OCI-LY3 (cell line): ENCODE data around the gene CBR3.

Experiments used
- EZH2phosphoT487 ChIP-seq: fragments of 200-600 bp; shearing (Covaris generic); IDR thresholded peaks from 2 replicates; pipeline ENCODE4 v1.6.1; 2018; ENCODE audit warnings: antibody characterized with exemption, mixed run types, low read depth
- TF ChIP-seq, protein P1 (sequence below): fragments of 200-600, 300-600 bp; sonication (generic); IDR thresholded peaks from 2 replicates; pipeline ENCODE4 v1.5.1; 2014; ENCODE audit warnings: antibody characterized with exemption, low read length, low read depth

DNA sequence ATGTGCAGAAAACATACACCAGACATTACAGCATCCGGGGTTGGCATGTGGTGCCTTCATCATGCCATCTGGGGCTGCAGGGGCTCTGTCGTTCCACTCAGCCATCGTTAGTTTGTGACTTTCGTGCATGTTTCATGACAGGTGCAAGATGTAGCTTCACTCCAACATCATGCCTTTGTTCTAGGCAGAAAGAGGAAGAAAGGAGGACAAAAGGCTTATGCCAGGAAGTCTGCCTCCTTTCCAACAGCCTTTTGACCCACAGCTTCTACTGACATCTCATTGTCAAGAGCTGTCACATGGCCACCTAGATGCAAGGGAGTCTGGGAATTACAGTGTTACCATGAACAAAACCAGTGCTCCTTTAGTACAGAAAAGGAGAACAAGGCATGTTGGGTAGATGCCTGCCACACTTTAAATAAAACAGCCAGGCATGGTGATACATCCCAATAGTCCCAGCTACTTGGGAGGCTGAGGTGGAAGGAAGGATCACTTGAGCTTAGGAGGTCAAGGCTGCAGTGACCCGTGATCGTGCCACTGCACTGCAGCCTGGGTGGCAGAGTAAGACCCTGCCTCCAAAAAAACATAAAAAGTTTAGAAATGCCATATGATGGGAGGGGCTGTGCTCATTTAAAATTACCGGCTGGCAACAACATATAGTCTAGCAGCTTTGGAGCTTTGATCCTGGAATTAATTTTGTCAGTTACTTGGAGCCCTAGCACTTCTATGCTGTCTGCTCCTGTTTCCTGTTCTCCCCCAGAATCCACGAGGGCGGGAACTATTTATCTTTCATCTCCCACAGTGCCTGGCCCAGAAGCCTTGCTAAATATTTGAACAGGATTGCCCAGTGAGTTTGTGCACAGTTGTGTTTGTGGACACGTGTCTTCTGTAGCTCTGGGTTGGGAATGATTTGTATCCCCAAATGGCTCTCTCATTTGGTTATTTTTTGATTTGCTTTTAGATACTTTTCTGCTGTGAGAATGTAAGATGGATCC is 29.2 kb downstream of the CBR3 start:
- TF ChIP-seq, protein P1, sequence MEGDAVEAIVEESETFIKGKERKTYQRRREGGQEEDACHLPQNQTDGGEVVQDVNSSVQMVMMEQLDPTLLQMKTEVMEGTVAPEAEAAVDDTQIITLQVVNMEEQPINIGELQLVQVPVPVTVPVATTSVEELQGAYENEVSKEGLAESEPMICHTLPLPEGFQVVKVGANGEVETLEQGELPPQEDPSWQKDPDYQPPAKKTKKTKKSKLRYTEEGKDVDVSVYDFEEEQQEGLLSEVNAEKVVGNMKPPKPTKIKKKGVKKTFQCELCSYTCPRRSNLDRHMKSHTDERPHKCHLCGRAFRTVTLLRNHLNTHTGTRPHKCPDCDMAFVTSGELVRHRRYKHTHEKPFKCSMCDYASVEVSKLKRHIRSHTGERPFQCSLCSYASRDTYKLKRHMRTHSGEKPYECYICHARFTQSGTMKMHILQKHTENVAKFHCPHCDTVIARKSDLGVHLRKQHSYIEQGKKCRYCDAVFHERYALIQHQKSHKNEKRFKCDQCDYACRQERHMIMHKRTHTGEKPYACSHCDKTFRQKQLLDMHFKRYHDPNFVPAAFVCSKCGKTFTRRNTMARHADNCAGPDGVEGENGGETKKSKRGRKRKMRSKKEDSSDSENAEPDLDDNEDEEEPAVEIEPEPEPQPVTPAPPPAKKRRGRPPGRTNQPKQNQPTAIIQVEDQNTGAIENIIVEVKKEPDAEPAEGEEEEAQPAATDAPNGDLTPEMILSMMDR, result no peak
- no peak for TF ChIP-seq EZH2phosphoT487
